Panc1 (cell line): ENCODE measurements around the gene ZNF454.

Experiments
- CTCF ChIP-seq: fragments of 450-650 bp; IDR thresholded peaks from 2 replicates; pipeline ENCODE4 v1.5.1; 2017; ENCODE audit warnings: mild to moderate bottlenecking
- POLR2AphosphoS5 ChIP-seq: IDR thresholded peaks from 2 replicates; pipeline ENCODE4 v1.6.1; 2012; ENCODE audit warnings: mild to moderate bottlenecking, low read depth, low read length, moderate library complexity
- SIN3A ChIP-seq: IDR thresholded peaks from 2 replicates; pipeline ENCODE4 v1.6.1; 2012; ENCODE audit warnings: low read depth, mild to moderate bottlenecking, low read length, moderate library complexity, borderline replicate concordance; ENCODE audit not compliant: insufficient read depth

- no peak for TF ChIP-seq CTCF
- TF ChIP-seq POLR2AphosphoS5 = no peak
- no peak for TF ChIP-seq SIN3A
These were observed 363 bp downstream of the ZNF454 start for GRCh38 chr5:178941361-178941760.
